Fibroblast of gingiva (primary cell): Measurements from ENCODE around the gene TAF6.

Experiments
- DNase-seq: peaks from one replicate; pipeline ENCODE4 v3.0.0-alpha.2; 2011; ENCODE audit warnings: low read depth

TAF6 gene

GRCh38 chr7:100066953-100067352 lies 52.2 kb downstream of the TAF6 start:
- no peak for DNase-seq

GRCh38 chr7:100065452-100066186 lies 53.5 kb downstream of the TAF6 start:
- DNase-seq = peak; percentile 90

- no peak for DNase-seq
These were observed 55.0 kb downstream of the TAF6 start for GRCh38 chr7:100064162-100064561.

GRCh38 chr7:100063376-100063775 lies 55.8 kb downstream of the TAF6 start:
- DNase-seq = no peak

- DNase-seq = no peak
These were observed 57.5 kb downstream of the TAF6 start for GRCh38 chr7:100061518-100062193.

- no peak for DNase-seq
These were observed 59.9 kb downstream of the TAF6 start for GRCh38 chr7:100059251-100059739.
